ENCODE results near the gene FCHSD2.
"Not testable (repeated sequence)": the region's sequence is repeated elsewhere in the genome, so short reads cannot be mapped to it uniquely, and the experiment has no call there.

Gene FCHSD2

GRCh38 chr11:72921028-72921716 lies 220.9 kb downstream of the FCHSD2 start:
- Mint-ChIP-seq H3K4me1 (ENCODE audit: low read depth) (peaks cover 3% of the 10 kb centered on the region), H3K9me3 (no peaks in the 10 kb centered on the region), H3K27me3 (ENCODE audit: low read depth) (no peaks in the 10 kb centered on the region), H3K27ac (no peak overlapping the region), H3K36me3 (ENCODE audit: low read depth) (peaks cover 3% of the 10 kb centered on the region), H3K4me3 (no peak overlapping the region)
- no peak for DNase-seq (ENCODE audit: low spot score)

GRCh38 chr11:72920001-72920400 lies 222.1 kb downstream of the FCHSD2 start:
- no peaks in the 10 kb centered on the region for H3K27me3 Mint-ChIP-seq (ENCODE audit: low read depth)
- DNase-seq (ENCODE audit: low spot score), result no peak
- H3K4me3 Mint-ChIP-seq, result no peak overlapping the region
- no peak overlapping the region for H3K27ac Mint-ChIP-seq
- peaks cover 3% of the 10 kb centered on the region for H3K4me1 Mint-ChIP-seq (ENCODE audit: low read depth)
- H3K36me3 Mint-ChIP-seq (ENCODE audit: low read depth), result peaks cover 7% of the 10 kb centered on the region
- peaks cover 4% of the 10 kb centered on the region for H3K9me3 Mint-ChIP-seq

- DNase-seq (ENCODE audit: low spot score), result no peak
- Mint-ChIP-seq H3K9me3 (peaks cover 10% of the 10 kb centered on the region), H3K27me3 (ENCODE audit: low read depth) (no peaks in the 10 kb centered on the region), H3K36me3 (ENCODE audit: low read depth) (peaks cover 14% of the 10 kb centered on the region), H3K4me1 (ENCODE audit: low read depth) (no peaks in the 10 kb centered on the region), H3K4me3 (no peak overlapping the region), H3K27ac (no peak overlapping the region)
Measured at GRCh38 chr11:72918851-72919250, 223.3 kb downstream of the FCHSD2 start.

GRCh38 chr11:72912253-72912652 lies 229.9 kb downstream of the FCHSD2 start:
- Mint-ChIP-seq H3K4me3 (no peak overlapping the region), H3K9me3 (peaks cover 51% of the 10 kb centered on the region), H3K27ac (no peak overlapping the region), H3K27me3 (ENCODE audit: low read depth) (no peaks in the 10 kb centered on the region), H3K36me3 (ENCODE audit: low read depth) (peaks cover 37% of the 10 kb centered on the region), H3K4me1 (ENCODE audit: low read depth) (no peaks in the 10 kb centered on the region)
- DNase-seq (ENCODE audit: low spot score), result no peak

GRCh38 chr11:72909558-72910388 lies 232.3 kb downstream of the FCHSD2 start:
- not testable (repeated sequence) for H3K27me3 Mint-ChIP-seq (ENCODE audit: low read depth); DNase-seq (ENCODE audit: low spot score); H3K4me3 Mint-ChIP-seq; H3K4me1 Mint-ChIP-seq (ENCODE audit: low read depth); H3K27ac Mint-ChIP-seq
- Mint-ChIP-seq H3K9me3 (peaks cover 55% of the 10 kb centered on the region), H3K36me3 (ENCODE audit: low read depth) (peaks cover 37% of the 10 kb centered on the region)

GRCh38 chr11:72908032-72908676 lies 234.0 kb downstream of the FCHSD2 start:
- Mint-ChIP-seq H3K9me3 (peaks cover 44% of the 10 kb centered on the region), H3K27ac (no peak overlapping the region)

GRCh38 chr11:72904016-72904415 lies 238.1 kb downstream of the FCHSD2 start:
- Mint-ChIP-seq H3K27me3 (ENCODE audit: low read depth) (no peaks in the 10 kb centered on the region), H3K4me1 (ENCODE audit: low read depth) (no peaks in the 10 kb centered on the region), H3K9me3 (peaks cover 22% of the 10 kb centered on the region), H3K27ac (no peak overlapping the region), H3K4me3 (no peak overlapping the region), H3K36me3 (ENCODE audit: low read depth) (peaks cover 16% of the 10 kb centered on the region)
- DNase-seq (ENCODE audit: low spot score), result no peak

More at GRCh38 chr11:72908032-72908676, 234.0 kb downstream of the FCHSD2 start:
- H3K27me3 Mint-ChIP-seq (ENCODE audit: low read depth), result no peaks in the 10 kb centered on the region
- no peak overlapping the region for H3K4me3 Mint-ChIP-seq
- H3K36me3 Mint-ChIP-seq (ENCODE audit: low read depth), result peaks cover 31% of the 10 kb centered on the region
- DNase-seq (ENCODE audit: low spot score), result no peak
- H3K4me1 Mint-ChIP-seq (ENCODE audit: low read depth), result no peaks in the 10 kb centered on the region

GRCh38 chr11:72901374-72901773 lies 240.7 kb downstream of the FCHSD2 start:
- H3K4me3 Mint-ChIP-seq, result no peak overlapping the region
- peaks cover 4% of the 10 kb centered on the region for H3K36me3 Mint-ChIP-seq (ENCODE audit: low read depth)
- no peaks in the 10 kb centered on the region for H3K27me3 Mint-ChIP-seq (ENCODE audit: low read depth)
- H3K27ac Mint-ChIP-seq, result no peak overlapping the region
- no peak for DNase-seq (ENCODE audit: low spot score)
- no peaks in the 10 kb centered on the region for H3K4me1 Mint-ChIP-seq (ENCODE audit: low read depth)
- H3K9me3 Mint-ChIP-seq, result no peaks in the 10 kb centered on the region

GRCh38 chr11:72900013-72900412 lies 242.1 kb downstream of the FCHSD2 start:
- no peaks in the 10 kb centered on the region for H3K27me3 Mint-ChIP-seq (ENCODE audit: low read depth)
- no peaks in the 10 kb centered on the region for H3K9me3 Mint-ChIP-seq
- peaks cover 5% of the 10 kb centered on the region for H3K36me3 Mint-ChIP-seq (ENCODE audit: low read depth)
- DNase-seq (ENCODE audit: low spot score), result no peak
- H3K4me3 Mint-ChIP-seq, result no peak overlapping the region
- H3K27ac Mint-ChIP-seq, result no peak overlapping the region
- H3K4me1 Mint-ChIP-seq (ENCODE audit: low read depth), result no peaks in the 10 kb centered on the region

GRCh38 chr11:72899238-72899637 lies 242.9 kb downstream of the FCHSD2 start:
- H3K4me1 Mint-ChIP-seq (ENCODE audit: low read depth), result no peaks in the 10 kb centered on the region
- peaks cover 5% of the 10 kb centered on the region for H3K36me3 Mint-ChIP-seq (ENCODE audit: low read depth)
- no peaks in the 10 kb centered on the region for H3K27me3 Mint-ChIP-seq (ENCODE audit: low read depth)
- no peak for DNase-seq (ENCODE audit: low spot score)
- H3K27ac Mint-ChIP-seq, result no peak overlapping the region
- no peaks in the 10 kb centered on the region for H3K9me3 Mint-ChIP-seq
- no peak overlapping the region for H3K4me3 Mint-ChIP-seq

GRCh38 chr11:72897506-72897905 lies 244.6 kb downstream of the FCHSD2 start:
- no peaks in the 10 kb centered on the region for H3K27me3 Mint-ChIP-seq (ENCODE audit: low read depth)
- no peak for DNase-seq (ENCODE audit: low spot score)
- no peak overlapping the region for H3K4me3 Mint-ChIP-seq
- no peaks in the 10 kb centered on the region for H3K9me3 Mint-ChIP-seq
- no peak overlapping the region for H3K27ac Mint-ChIP-seq
- peaks cover 5% of the 10 kb centered on the region for H3K36me3 Mint-ChIP-seq (ENCODE audit: low read depth)
- no peaks in the 10 kb centered on the region for H3K4me1 Mint-ChIP-seq (ENCODE audit: low read depth)

GRCh38 chr11:72896431-72896830 lies 245.7 kb downstream of the FCHSD2 start:
- Mint-ChIP-seq H3K4me1 (ENCODE audit: low read depth) (no peaks in the 10 kb centered on the region), H3K36me3 (ENCODE audit: low read depth) (peaks cover 5% of the 10 kb centered on the region), H3K9me3 (no peaks in the 10 kb centered on the region), H3K4me3 (no peak overlapping the region), H3K27me3 (ENCODE audit: low read depth) (no peaks in the 10 kb centered on the region), H3K27ac (no peak overlapping the region)
- DNase-seq (ENCODE audit: low spot score), result no peak

GRCh38 chr11:72890881-72891280 lies 251.2 kb downstream of the FCHSD2 start:
- Mint-ChIP-seq H3K4me1 (ENCODE audit: low read depth) (no peaks in the 10 kb centered on the region), H3K36me3 (ENCODE audit: low read depth) (peaks cover 14% of the 10 kb centered on the region), H3K9me3 (no peaks in the 10 kb centered on the region), H3K4me3 (no peak overlapping the region), H3K27me3 (ENCODE audit: low read depth) (no peaks in the 10 kb centered on the region), H3K27ac (no peak overlapping the region)
- DNase-seq (ENCODE audit: low spot score), result no peak

GRCh38 chr11:72886619-72887018 lies 255.5 kb downstream of the FCHSD2 start:
- peaks cover 15% of the 10 kb centered on the region for H3K36me3 Mint-ChIP-seq (ENCODE audit: low read depth)
- H3K9me3 Mint-ChIP-seq, result peaks cover under 1% of the 10 kb centered on the region
- no peak overlapping the region for H3K27ac Mint-ChIP-seq
- H3K27me3 Mint-ChIP-seq (ENCODE audit: low read depth), result no peaks in the 10 kb centered on the region
- H3K4me1 Mint-ChIP-seq (ENCODE audit: low read depth), result no peaks in the 10 kb centered on the region
- no peak overlapping the region for H3K4me3 Mint-ChIP-seq
- no peak for DNase-seq (ENCODE audit: low spot score)

Measured in T-helper 2 cell treated with Interferon-gamma antibody and Interleukin-4, amounts not matched to agents 5 μg/mL and 100 μg/mL, for 36 hours (primary cell).